Endothelial cell of umbilical vein (primary cell): ENCODE data around the gene SAMD4A. TPM values are rescaled to one million over a fixed set of nuclear protein-coding genes. Genes with fewer than 3 reads are reported as not detected.

Experiments
- BruUV-seq: library from RNA; stranded (reverse); fragments of 400-500 nt; replicated peaks from 2 replicates; lab custom pipeline; 2021; lab: Mats Ljungman, UMichigan
- CTCF ChIA-PET: fragments of 300-600, 350-600 bp; sonication (Branson Sonifier 250); formaldehyde crosslinking; loops from one replicate; lab custom pipeline; 2021; ENCODE audit warnings: antibody characterized with exemption, inconsistent platforms; lab: Charles Lee
- POLR2A ChIA-PET: fragments of 300-600, 350-600 bp; sonication (Branson Sonifier 250); formaldehyde crosslinking; loops from one replicate; lab custom pipeline; 2021; ENCODE audit warnings: antibody characterized with exemption, inconsistent platforms; lab: Charles Lee
- DNase-seq: peaks from one replicate; pipeline ENCODE4 v3.0.0-alpha.2; 2011; ENCODE audit warnings: low read depth, low spot score
- FAIRE-seq: peaks from 2 replicates; lab custom pipeline; 2011; peaks lifted over from hg19 to GRCh38; lab: Jason Lieb, UNC
- H2AFZ ChIP-seq: 2 replicates; pipeline ENCODE4 v1.6.0; 2012; ENCODE audit warnings: low read depth, low read length, control low read depth, inconsistent platforms
- H3K27ac ChIP-seq: 2 replicates; pipeline ENCODE4 v1.5.1; 2011; ENCODE audit warnings: low read depth, mild to moderate bottlenecking, control low read depth, low read length, moderate library complexity; ENCODE audit not compliant: insufficient read depth
- H3K27me3 ChIP-seq, 2 experiments: 2 replicates each; pipeline versions ENCODE4 v1.6.0 to v1.6.1; 2011; ENCODE audit warnings: low read length in 2 of 2, mixed read lengths in 1 of 2; ENCODE audit not compliant: control insufficient read depth in 2 of 2, insufficient read depth in 2 of 2
- H3K36me3 ChIP-seq, 2 experiments: 2 replicates in 1 of 2; 3 replicates in 1 of 2; pipeline ENCODE4 v1.5.1; 2011; ENCODE audit warnings: low read length in 2 of 2, mild to moderate bottlenecking in 1 of 2, moderate library complexity in 1 of 2; ENCODE audit not compliant: control insufficient read depth in 2 of 2, insufficient read depth in 2 of 2; ENCODE audit errors: extremely low read depth in 1 of 2
- H3K4me1 ChIP-seq: 3 replicates; pipeline ENCODE4 v1.5.1; 2011; ENCODE audit warnings: mild to moderate bottlenecking, low read length; ENCODE audit not compliant: control insufficient read depth, insufficient read depth; ENCODE audit errors: extremely low read depth
- H3K4me2 ChIP-seq: 2 replicates; pipeline ENCODE4 v1.6.1; 2011; ENCODE audit warnings: low read length, control low read depth, mixed read lengths; ENCODE audit not compliant: insufficient read depth
- H3K4me3 ChIP-seq, 3 experiments: fragments of 200-600 bp in 1 of 3; sonication (generic), shearing (Covaris generic) in 1 of 3; replicated peaks in 1 of 3; 2 replicates each; pipeline ENCODE4 v1.5.1; 2011 to 2016; ENCODE audit warnings: control low read depth in 3 of 3, low read length in 3 of 3, mild to moderate bottlenecking in 2 of 3, inconsistent platforms in 1 of 3, low read depth in 1 of 3, moderate library complexity in 1 of 3; ENCODE audit not compliant: insufficient read depth in 1 of 3
- H3K79me2 ChIP-seq: 2 replicates; pipeline ENCODE4 v1.6.0; 2012; ENCODE audit warnings: low read length, inconsistent platforms; ENCODE audit not compliant: control insufficient read depth, insufficient read depth
- H3K9ac ChIP-seq: replicated peaks from 2 replicates; pipeline ENCODE3; 2011; ENCODE audit warnings: low read length, control low read depth; ENCODE audit not compliant: insufficient read depth; ENCODE audit errors: extremely low read depth
- H3K9me1 ChIP-seq: replicated peaks from 3 replicates; pipeline ENCODE4 v1.6.0; 2011; ENCODE audit warnings: mild to moderate bottlenecking, low read length; ENCODE audit not compliant: control insufficient read depth, insufficient read depth; ENCODE audit errors: extremely low read depth
- H3K9me3 ChIP-seq: replicated peaks from 2 replicates; pipeline ENCODE4 v1.5.1; 2012; ENCODE audit warnings: low read length, inconsistent platforms; ENCODE audit not compliant: control insufficient read depth, insufficient read depth
- H4K20me1 ChIP-seq: replicated peaks from 2 replicates; pipeline ENCODE3; 2011; ENCODE audit warnings: mild to moderate bottlenecking, low read length; ENCODE audit not compliant: control insufficient read depth, insufficient read depth; ENCODE audit errors: extremely low read depth
- CTCF ChIP-seq, 2 donors: IDR thresholded peaks; 1 replicate in 1 of 2; 2 replicates in 1 of 2; pipeline ENCODE4 v1.5.1; 2011; ENCODE audit warnings: low read length in 2 of 2, mild to moderate bottlenecking in 2 of 2, moderate library complexity in 2 of 2, control low read depth in 1 of 2, inconsistent platforms in 1 of 2, low read depth in 1 of 2; ENCODE audit not compliant: insufficient read depth in 1 of 2; ENCODE audit errors: extremely low read depth in 1 of 2
- EZH2 ChIP-seq: IDR thresholded peaks from 2 replicates; pipeline ENCODE4 v1.6.1; 2012; ENCODE audit warnings: borderline replicate concordance, low read depth, mild to moderate bottlenecking, moderate library complexity, low read length, inconsistent platforms; ENCODE audit not compliant: severe bottlenecking
- FOS ChIP-seq: IDR thresholded peaks from 2 replicates; pipeline ENCODE4 v1.6.1; 2011; ENCODE audit warnings: mild to moderate bottlenecking, low read length, moderate library complexity, borderline replicate concordance; ENCODE audit not compliant: insufficient read depth
- GATA2 ChIP-seq: IDR thresholded peaks from 2 replicates; pipeline ENCODE4 v1.7.0; 2011; ENCODE audit warnings: low read depth, mild to moderate bottlenecking, moderate library complexity, mixed read lengths, low read length; ENCODE audit not compliant: insufficient read length, insufficient read depth
- JUN ChIP-seq: IDR thresholded peaks from 2 replicates; pipeline ENCODE4 v1.6.1; 2011; ENCODE audit warnings: borderline replicate concordance, low read depth; ENCODE audit not compliant: insufficient read length, insufficient read depth
- MAX ChIP-seq: IDR thresholded peaks from 2 replicates; pipeline ENCODE4 v1.6.1; 2011; ENCODE audit not compliant: insufficient read depth, insufficient read length
- MYC ChIP-seq: IDR thresholded peaks from one replicate; pipeline ENCODE4 v1.6.1; 2011; ENCODE audit warnings: mild to moderate bottlenecking, low read depth, low read length
- POLR2A ChIP-seq: IDR thresholded peaks from 2 replicates; pipeline ENCODE4 v1.6.1; 2012; ENCODE audit warnings: low read depth, mild to moderate bottlenecking, control low read depth, low read length
- POLR2AphosphoS5 ChIP-seq: IDR thresholded peaks from 2 replicates; pipeline ENCODE4 v1.6.1; 2012; ENCODE audit warnings: low read depth, mild to moderate bottlenecking, control low read depth, low read length, moderate library complexity; ENCODE audit not compliant: insufficient read depth
- dilution Hi-C: fragments of 300-500 bp; cut with MboI; formaldehyde crosslinking; loops from one replicate; pipeline ENCODE4 v1.15.0; 2019; ENCODE audit warnings: low sequenced_read_pairs; ENCODE audit not compliant: extremely low pct_ligation_motif_present
- intact Hi-C: fragments of 100-400 bp; cut with micrococcal nuclease; formaldehyde crosslinking; loops from one replicate; pipeline ENCODE4 v1.10.0; 2022
- polyA plus RNA-seq, 4 experiments: library from polyadenylated mRNA; depleted of rRNA in 3 of 4; stranded (reverse) in 3 of 4; unstranded in 1 of 4; fragments of >200 nt; gene quantifications; 2 replicates each; pipeline versions ENCODE4 v1.2.1 to v1.2.3, GENCODE V29; 2011 to 2012; ENCODE audit warnings: missing spikeins in 1 of 4
- total RNA-seq: library from RNA; stranded (reverse); gene quantifications from 2 replicates; pipeline ENCODE4 v1.2.3, GENCODE V29; 2021

SAMD4A gene
- total and polyA plus RNA-seq, 2 donors (not counting 3 experiments of a cell fraction or from before 2014, with no cell fraction given): 37.7 to 95.3 TPM

GRCh38 chr14:54594537-54594936 is 27.6 kb downstream of the SAMD4A start:
- no peak overlapping the region for H3K27ac ChIP-seq
- no peaks in the 10 kb centered on the region for H3K9me3 ChIP-seq
- dilution Hi-C loops: no loop called here
- intact Hi-C loops: no loop called here
- POLR2A ChIA-PET: no interaction called here
- no peak overlapping the region for H3K4me3 ChIP-seq
- CTCF ChIA-PET: interaction anchor here (0.8 to 1.9 kb wide), 6 partner anchors 15 to 129 kb away, joined by 3 to 10 read pairs (median 5); no protein-coding TSS in a partner anchor
- DNase-seq (no peak), FAIRE-seq (no peak)
- no peaks in the 10 kb centered on the region for H3K27me3 ChIP-seq
- H3K79me2 ChIP-seq: peaks cover 78% of the 10 kb centered on the region
- H3K9me1 ChIP-seq: no peaks in the 10 kb centered on the region
- H2AFZ ChIP-seq: no peak overlapping the region
- no peaks in the 10 kb centered on the region for H4K20me1 ChIP-seq
- H3K36me3 ChIP-seq: peaks cover 0 to 2% of the 10 kb centered on the region in 2 experiments
- TF ChIP-seq GATA2: no peak
- no peak for TF ChIP-seq EZH2
- no TSS peak for BruUV-seq
- no peak overlapping the region for H3K4me2 ChIP-seq
- H3K4me1 ChIP-seq: peaks cover 41% of the 10 kb centered on the region
- H3K9ac ChIP-seq: no peak overlapping the region

GRCh38 chr14:54597795-54598443 is 31.0 kb downstream of the SAMD4A start:
- intact Hi-C loops: no loop called here
- no TSS peak for BruUV-seq
- POLR2A ChIA-PET: no interaction called here
- Histone ChIP-seq H3K9ac (no peak overlapping the region), H3K27ac (no peak overlapping the region), H3K36me3 (peaks cover 0 to 3% of the 10 kb centered on the region in 2 experiments), H3K9me3 (no peaks in the 10 kb centered on the region), H2AFZ (no peak overlapping the region), H3K79me2 (peaks cover 76% of the 10 kb centered on the region), H3K27me3 (no peaks in the 10 kb centered on the region), H3K4me1 (peaks cover 44% of the 10 kb centered on the region), H3K4me3 (no peak overlapping the region), H3K9me1 (no peaks in the 10 kb centered on the region), H3K4me2 (no peak overlapping the region), H4K20me1 (no peaks in the 10 kb centered on the region)
- DNase-seq (peak; percentile 54), FAIRE-seq (no peak)
- dilution Hi-C loops: no loop called here
- TF ChIP-seq FOS (peak; percentile 16), JUN (peak; percentile 41), MAX (no peak), POLR2A (no peak), CTCF (IDR thresholded peaks at IDR 0.05; ENCODE audit: extremely low read depth in 1 of 2, insufficient read depth in 1 of 2, low read depth in 1 of 2, low read length in 2 of 2) (no peak), MYC (no peak), GATA2 (no peak), EZH2 (no peak), POLR2AphosphoS5 (no peak)
- CTCF ChIA-PET: interaction anchor here (1.2 to 3.0 kb wide), 2 partner anchors 15 to 93 kb away, joined by 3 to 14 read pairs; no protein-coding TSS in a partner anchor
